Measurements from ENCODE around the gene OPN5. TPM values are rescaled to one million over a fixed set of nuclear protein-coding genes. Genes with fewer than 3 reads are reported as not detected.

OPN5 gene
- total RNA-seq, 3 donors from 2014 or later = not detected

GRCh38 chr6:47752801-47753200 lies 29.0 kb upstream of the OPN5 start:
- no peak for TF ChIP-seq POLR2AphosphoS5 (IDR thresholded peaks at IDR 0.05)
- no peak for TF ChIP-seq CTCF (IDR thresholded peaks at IDR 0.05)
- TF ChIP-seq POLR2A (IDR thresholded peaks at IDR 0.05) = no peak
- no peaks in the 10 kb centered on the region for H3K4me1 ChIP-seq
- H3K36me3 ChIP-seq = no peaks in the 10 kb centered on the region
- DNase-seq (ENCODE audit: low spot score in 2 of 2) = no peak
- H3K9me3 ChIP-seq = no peaks in the 10 kb centered on the region
- H3K27me3 ChIP-seq = no peaks in the 10 kb centered on the region
- intact Hi-C loops (cut with DNase I; ENCODE audit: low total_unique reads) = no loop called here
- no peak overlapping the region for H3K4me3 ChIP-seq
- no peak overlapping the region for H3K27ac ChIP-seq

GRCh38 chr6:47759364-47759763 lies 22.5 kb upstream of the OPN5 start:
- Histone ChIP-seq H3K4me1 (no peaks in the 10 kb centered on the region), H3K27me3 (no peaks in the 10 kb centered on the region), H3K27ac (no peak overlapping the region), H3K9me3 (no peaks in the 10 kb centered on the region), H3K4me3 (no peak overlapping the region), H3K36me3 (no peaks in the 10 kb centered on the region)
- no peak for DNase-seq (ENCODE audit: low spot score in 2 of 2)
- intact Hi-C loops (cut with DNase I; ENCODE audit: low total_unique reads) = no loop called here
- TF ChIP-seq POLR2AphosphoS5 (IDR thresholded peaks at IDR 0.05) = no peak
- TF ChIP-seq POLR2A (IDR thresholded peaks at IDR 0.05) = no peak
- TF ChIP-seq CTCF (IDR thresholded peaks at IDR 0.05) = no peak

- Histone ChIP-seq H3K36me3 (no peaks in the 10 kb centered on the region), H3K9me3 (no peaks in the 10 kb centered on the region), H3K4me1 (no peaks in the 10 kb centered on the region), H3K27ac (no peak overlapping the region), H3K27me3 (no peaks in the 10 kb centered on the region), H3K4me3 (no peak overlapping the region)
- intact Hi-C loops (cut with DNase I; ENCODE audit: low total_unique reads) = no loop called here
- TF ChIP-seq POLR2AphosphoS5 (IDR thresholded peaks at IDR 0.05) = no peak
- no peak for TF ChIP-seq POLR2A (IDR thresholded peaks at IDR 0.05)
- DNase-seq (ENCODE audit: low spot score in 2 of 2) = no peak
Measured at GRCh38 chr6:47762502-47762901, 19.3 kb upstream of the OPN5 start.

GRCh38 chr6:47766445-47766844 lies 15.4 kb upstream of the OPN5 start:
- Histone ChIP-seq H3K27ac (no peak overlapping the region), H3K4me1 (no peaks in the 10 kb centered on the region), H3K27me3 (no peaks in the 10 kb centered on the region), H3K9me3 (no peaks in the 10 kb centered on the region), H3K36me3 (no peaks in the 10 kb centered on the region), H3K4me3 (no peak overlapping the region)
- no peak for DNase-seq (ENCODE audit: low spot score in 2 of 2)
- intact Hi-C loops (cut with DNase I; ENCODE audit: low total_unique reads) = no loop called here
- TF ChIP-seq POLR2A (IDR thresholded peaks at IDR 0.05) (no peak), POLR2AphosphoS5 (IDR thresholded peaks at IDR 0.05) (no peak), CTCF (IDR thresholded peaks at IDR 0.05) (no peak)

- TF ChIP-seq CTCF (IDR thresholded peaks at IDR 0.05) (no peak), POLR2A (IDR thresholded peaks at IDR 0.05) (no peak)
Measured at GRCh38 chr6:47767102-47767501, 14.7 kb upstream of the OPN5 start.

GRCh38 chr6:47769982-47770381 lies 11.8 kb upstream of the OPN5 start:
- intact Hi-C loops (cut with DNase I; ENCODE audit: low total_unique reads) = no loop called here

More at GRCh38 chr6:47767102-47767501, 14.7 kb upstream of the OPN5 start:
- DNase-seq (ENCODE audit: low spot score in 2 of 2) = no peak
- no peak overlapping the region for H3K27ac ChIP-seq
- no peaks in the 10 kb centered on the region for H3K36me3 ChIP-seq
- intact Hi-C loops (cut with DNase I; ENCODE audit: low total_unique reads) = no loop called here
- H3K9me3 ChIP-seq = no peaks in the 10 kb centered on the region
- H3K27me3 ChIP-seq = no peaks in the 10 kb centered on the region
- no peak overlapping the region for H3K4me3 ChIP-seq
- no peaks in the 10 kb centered on the region for H3K4me1 ChIP-seq

More at GRCh38 chr6:47769982-47770381, 11.8 kb upstream of the OPN5 start:
- no peak overlapping the region for H3K4me3 ChIP-seq
- no peaks in the 10 kb centered on the region for H3K27me3 ChIP-seq
- H3K36me3 ChIP-seq = no peaks in the 10 kb centered on the region
- no peak for TF ChIP-seq CTCF (IDR thresholded peaks at IDR 0.05)
- no peak for TF ChIP-seq POLR2A (IDR thresholded peaks at IDR 0.05)
- no peak for TF ChIP-seq POLR2AphosphoS5 (IDR thresholded peaks at IDR 0.05)
- no peak overlapping the region for H3K27ac ChIP-seq
- no peaks in the 10 kb centered on the region for H3K4me1 ChIP-seq
- H3K9me3 ChIP-seq = no peaks in the 10 kb centered on the region
- DNase-seq (ENCODE audit: low spot score in 2 of 2) = no peak

Data from breast epithelium (tissue), 4 donors.